Gastrocnemius medialis (tissue), 4 donors: ENCODE data around the gene FBXL3.

ENCODE experiments used
- CTCF ChIP-seq, 5 experiments: fragments of 450-650 bp in 3 of 5; fragments of 200-600 bp in 2 of 5; sonication (generic) in 2 of 5; IDR thresholded peaks in 4 of 5; conservative IDR thresholded peaks in 1 of 5; 1 replicate in 4 of 5; 2 replicates in 1 of 5; pipeline ENCODE4 v1.5.1; 2016 to 2019; ENCODE audit warnings: antibody characterized with exemption in 5 of 5, mild to moderate bottlenecking in 3 of 5, moderate library complexity in 3 of 5
- POLR2A ChIP-seq, 2 donors: fragments of 450-650 bp; IDR thresholded peaks; one replicate each; pipeline ENCODE4 v1.6.1; 2017; ENCODE audit warnings: antibody characterized with exemption in 2 of 2, mild to moderate bottlenecking in 2 of 2, moderate library complexity in 2 of 2

- TF ChIP-seq CTCF (IDR thresholded peaks at IDR 0.05 in 4 of 5, conservative IDR thresholded peaks at IDR 0.05 in 1 of 5) = no peak
- no peak for TF ChIP-seq POLR2A (IDR thresholded peaks at IDR 0.05)
Measured at GRCh38 chr13:76991432-76991795, 35.5 kb downstream of the FBXL3 start.
